Right lobe of liver (tissue), 6 donors: ENCODE measurements around the gene FGGY. TPM values are rescaled to one million over a fixed set of nuclear protein-coding genes. Genes with fewer than 3 reads are reported as not detected.
A peak's percentile ranks its signal among the peaks of the same experiment; 100 is the strongest.

Source experiments
- ATAC-seq, 4 donors: fragments of 200-7000 bp; cut with Tn5 transposase; one replicate each; pipeline ENCODE4 v1.9.1; 2020; ENCODE audit warnings: mild to moderate bottlenecking in 4 of 4, moderate library complexity in 4 of 4
- DNase-seq, 3 donors: peaks; one replicate each; pipeline ENCODE4 v3.0.0-alpha.2; 2020
- H3K27ac ChIP-seq, 3 donors: fragments of 200-600 bp; one replicate each; pipeline ENCODE4 v1.8.0; 2022
- H3K27me3 ChIP-seq, 2 donors: fragments of 200-600 bp; one replicate each; pipeline ENCODE4 v1.8.0; 2022
- H3K36me3 ChIP-seq, 4 donors: fragments of 200-600 bp; sonication (generic) in 1 of 4; one replicate each; pipeline versions ENCODE4 v1.5.1 to v1.8.0; 2017 to 2022; ENCODE audit warnings: control low read depth in 1 of 4
- H3K4me1 ChIP-seq, 4 donors: fragments of 200-600 bp; sonication (generic) in 1 of 4; one replicate each; pipeline versions ENCODE4 v1.5.1 to v1.8.0; 2017 to 2022; ENCODE audit warnings: control low read depth in 1 of 4
- H3K4me3 ChIP-seq, 3 donors: fragments of 200-600 bp; one replicate each; pipeline ENCODE4 v1.8.0; 2022
- H3K9me3 ChIP-seq, 4 donors: fragments of 200-600 bp; sonication (generic) in 1 of 4; one replicate each; pipeline versions ENCODE4 v1.5.1 to v1.8.0; 2017 to 2022; ENCODE audit warnings: control low read depth in 1 of 4
- POLR2A ChIP-seq: fragments of 450-650 bp; IDR thresholded peaks from one replicate; pipeline ENCODE4 v1.6.1; 2017; ENCODE audit warnings: antibody characterized with exemption, mild to moderate bottlenecking
- WGBS: methylation state at CpG from one replicate; pipeline ENCODE4 v1.1.6; 2018; ENCODE audit warnings: low coverage, low lambda C conversion rate; ENCODE audit not compliant: insufficient coverage; ENCODE audit errors: missing lambda C conversion rate; 5-methylcytosine and 5-hydroxymethylcytosine counted together
- intact Hi-C, 2 donors: fragments of 100-400 bp; cut with DNase I; formaldehyde crosslinking; loops; one replicate each; pipeline versions ENCODE4 v1.11.2 to v1.14.1; 2022
- total RNA-seq, 6 experiments: library from RNA; depleted of rRNA in 2 of 6; stranded (reverse); fragments of >200 nt in 2 of 6; fragmentation: NEBNext Ultra II Directional in 3 of 6; extraction: Animal tissue kit (Norgen Biotek cat#: 25700) in 3 of 6; gene quantifications; one replicate each; pipeline versions ENCODE4 v1.1.0 to v1.2.4, GENCODE V29; 2016 to 2023
- TF ChIP-seq, protein P1 (sequence below), 4 donors: fragments of 200-600 bp in 3 of 4; fragments of 450-650 bp in 1 of 4; IDR thresholded peaks; one replicate each; pipeline versions ENCODE4 v1.5.1 to v1.8.0; 2016 to 2022; ENCODE audit warnings: antibody characterized with exemption in 4 of 4, mild to moderate bottlenecking in 2 of 4
- donor health status: DM: no; HTN: yes; CAD: no.
- donor health status: DM: no; HTN: no; CAD: no.
- donor health status: DM: no; HTN: no; CAD: no.
- donor health status: DM: no; HTN: yes; CAD: no.
- donor health status: DM: no; HTN: yes; CAD: no.

The FGGY gene
- total RNA-seq, 6 experiments from 2014 or later = 45.5 to 84.2 (median 58.7) TPM

- H3K27ac ChIP-seq = no peak overlapping the region
- peaks cover 0 to 11% (median 0%) of the 10 kb centered on the region in 4 donors for H3K4me1 ChIP-seq
- ATAC-seq (no peak), DNase-seq (no peak)
- peaks cover 0 to 2% (median 0%) of the 10 kb centered on the region in 4 donors for H3K36me3 ChIP-seq
- H3K4me3 ChIP-seq = no peak overlapping the region
- intact Hi-C loops = no loop called here
- TF ChIP-seq POLR2A = no peak
- TF ChIP-seq, protein P1, sequence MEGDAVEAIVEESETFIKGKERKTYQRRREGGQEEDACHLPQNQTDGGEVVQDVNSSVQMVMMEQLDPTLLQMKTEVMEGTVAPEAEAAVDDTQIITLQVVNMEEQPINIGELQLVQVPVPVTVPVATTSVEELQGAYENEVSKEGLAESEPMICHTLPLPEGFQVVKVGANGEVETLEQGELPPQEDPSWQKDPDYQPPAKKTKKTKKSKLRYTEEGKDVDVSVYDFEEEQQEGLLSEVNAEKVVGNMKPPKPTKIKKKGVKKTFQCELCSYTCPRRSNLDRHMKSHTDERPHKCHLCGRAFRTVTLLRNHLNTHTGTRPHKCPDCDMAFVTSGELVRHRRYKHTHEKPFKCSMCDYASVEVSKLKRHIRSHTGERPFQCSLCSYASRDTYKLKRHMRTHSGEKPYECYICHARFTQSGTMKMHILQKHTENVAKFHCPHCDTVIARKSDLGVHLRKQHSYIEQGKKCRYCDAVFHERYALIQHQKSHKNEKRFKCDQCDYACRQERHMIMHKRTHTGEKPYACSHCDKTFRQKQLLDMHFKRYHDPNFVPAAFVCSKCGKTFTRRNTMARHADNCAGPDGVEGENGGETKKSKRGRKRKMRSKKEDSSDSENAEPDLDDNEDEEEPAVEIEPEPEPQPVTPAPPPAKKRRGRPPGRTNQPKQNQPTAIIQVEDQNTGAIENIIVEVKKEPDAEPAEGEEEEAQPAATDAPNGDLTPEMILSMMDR (IDR thresholded peaks at IDR 0.05) = no peak
- WGBS = 80% methylated on average over 3 of the region's 4 CpGs
- no peaks in the 10 kb centered on the region for H3K27me3 ChIP-seq
- H3K9me3 ChIP-seq = no peaks in the 10 kb centered on the region
These were observed 460.4 kb downstream of the FGGY start for GRCh38 chr1:59757197-59757747.

GRCh38 chr1:59759156-59759925 is 462.4 kb downstream of the FGGY start:
- intact Hi-C loops = no loop called here
- Histone ChIP-seq H3K36me3 (peaks cover 0 to 4% (median 1%) of the 10 kb centered on the region in 4 donors), H3K27me3 (no peaks in the 10 kb centered on the region), H3K4me1 (peaks cover 0 to 11% (median 0%) of the 10 kb centered on the region in 4 donors), H3K27ac (peak overlapping the region; percentile 22 to 53 (median 35)), H3K9me3 (no peaks in the 10 kb centered on the region), H3K4me3 (no peak overlapping the region)
- DNase-seq (peak; percentile 74 to 85 (median 82)), ATAC-seq (peak; percentile 98 to 100 (median 98))
- 2% methylated on average over 11 of the region's 11 CpGs for WGBS
- no peak for TF ChIP-seq POLR2A
- TF ChIP-seq, protein P1 (IDR thresholded peaks at IDR 0.05) = peak; percentile 92 to 97 (median 96)

GRCh38 chr1:59761443-59761842 is 464.5 kb downstream of the FGGY start:
- peaks cover 0 to 11% (median 0%) of the 10 kb centered on the region in 4 donors for H3K4me1 ChIP-seq
- no peak overlapping the region for H3K4me3 ChIP-seq
- H3K27me3 ChIP-seq = no peaks in the 10 kb centered on the region
- peaks cover 0 to 4% (median 1%) of the 10 kb centered on the region in 4 donors for H3K36me3 ChIP-seq
- intact Hi-C loops = no loop called here
- no peaks in the 10 kb centered on the region for H3K9me3 ChIP-seq
- ATAC-seq (no peak), DNase-seq (no peak)
- WGBS = 66% methylated on average over 3 of the region's 3 CpGs
- no peak for TF ChIP-seq POLR2A
- TF ChIP-seq, protein P1 (IDR thresholded peaks at IDR 0.05) = no peak
- no peak overlapping the region for H3K27ac ChIP-seq

- 84% methylated on average over 2 of the region's 2 CpGs for WGBS
- intact Hi-C loops = no loop called here
- DNase-seq = no peak
These were observed 466.5 kb downstream of the FGGY start for GRCh38 chr1:59763418-59763817.

More at GRCh38 chr1:59763418-59763817, 466.5 kb downstream of the FGGY start:
- no peaks in the 10 kb centered on the region for H3K27me3 ChIP-seq
- no peak overlapping the region for H3K4me3 ChIP-seq
- no peak overlapping the region for H3K27ac ChIP-seq
- ATAC-seq = no peak
- H3K36me3 ChIP-seq = peaks cover 0 to 4% (median 1%) of the 10 kb centered on the region in 4 donors
- TF ChIP-seq, protein P1 (IDR thresholded peaks at IDR 0.05) = no peak
- no peak for TF ChIP-seq POLR2A
- no peaks in the 10 kb centered on the region for H3K9me3 ChIP-seq
- peaks cover 0 to 11% (median 0%) of the 10 kb centered on the region in 4 donors for H3K4me1 ChIP-seq
